SK-N-SH treated with all-trans-retinoic acid at 6 μM for 48 hours (cell line): ENCODE measurements around the gene BRI3BP.

ENCODE experiments used
- ARNTL ChIP-seq: fragments of 450-650 bp; formaldehyde crosslinking; IDR thresholded peaks from 2 replicates; pipeline ENCODE4 v1.5.0; 2020; ENCODE audit warnings: low read depth, mild to moderate bottlenecking, moderate library complexity, borderline replicate concordance
- CREB5 ChIP-seq: fragments of 250-450 bp; sonication (Bioruptor Pico); IDR thresholded peaks from 2 replicates; pipeline ENCODE4 v1.5.1; 2020; ENCODE audit warnings: low read depth, mild to moderate bottlenecking, moderate library complexity
- CSDC2 ChIP-seq: fragments of 250-450 bp; sonication (Bioruptor Pico); IDR thresholded peaks from 2 replicates; pipeline ENCODE4 v1.5.0; 2020; ENCODE audit warnings: mild to moderate bottlenecking, moderate library complexity
- ISL1 ChIP-seq: fragments of 250-450 bp; sonication (Bioruptor Pico); IDR thresholded peaks from 2 replicates; pipeline ENCODE4 v2.1.2; 2022; ENCODE audit warnings: mild to moderate bottlenecking, moderate library complexity
- OSR1 ChIP-seq: fragments of 250-450 bp; sonication (Bioruptor Pico); IDR thresholded peaks from 2 replicates; pipeline ENCODE4 v1.8.0; 2022; ENCODE audit warnings: moderate library complexity, mild to moderate bottlenecking, inconsistent platforms
- SNAI2 ChIP-seq: fragments of 250-450 bp; sonication (Bioruptor Pico); IDR thresholded peaks from 2 replicates; pipeline ENCODE4 v1.5.0; 2020; ENCODE audit warnings: mild to moderate bottlenecking, moderate library complexity
- TCF4 ChIP-seq: fragments of 250-450 bp; sonication (Bioruptor Pico); IDR thresholded peaks from 2 replicates; pipeline ENCODE4 v1.8.0; 2021; ENCODE audit warnings: mild to moderate bottlenecking, moderate library complexity, borderline replicate concordance
- ZC3H10 ChIP-seq: fragments of 250-450 bp; sonication (Bioruptor Pico); IDR thresholded peaks from 2 replicates; pipeline ENCODE4 v1.5.1; 2021; ENCODE audit warnings: mild to moderate bottlenecking, moderate library complexity
- ZFP3 ChIP-seq: fragments of 250-450 bp; sonication (Bioruptor Pico); IDR thresholded peaks from 2 replicates; pipeline ENCODE4 v1.5.0; 2020; ENCODE audit warnings: mild to moderate bottlenecking, moderate library complexity
- ZFP30 ChIP-seq: fragments of 450-650 bp; formaldehyde crosslinking; IDR thresholded peaks from 2 replicates; pipeline ENCODE4 v1.5.0; 2022; ENCODE audit warnings: mild to moderate bottlenecking, moderate library complexity
- ZNF565 ChIP-seq: fragments of 450-650 bp; formaldehyde crosslinking; conservative IDR thresholded peaks from 2 replicates; pipeline ENCODE4 v1.5.0; 2020; ENCODE audit warnings: low read depth, mild to moderate bottlenecking, moderate library complexity
- TF ChIP-seq, protein P1 (sequence below): fragments of 250-450 bp; sonication (Bioruptor Pico); IDR thresholded peaks from 2 replicates; pipeline ENCODE4 v1.8.0; 2020; ENCODE audit warnings: mild to moderate bottlenecking, moderate library complexity, borderline replicate concordance
- TF ChIP-seq, protein P2 (sequence below): fragments of 250-450 bp; sonication (Bioruptor Pico); IDR thresholded peaks from 2 replicates; pipeline ENCODE4 v1.5.0; 2020; ENCODE audit warnings: mild to moderate bottlenecking, moderate library complexity
- TF ChIP-seq, protein P3 (sequence below): fragments of 250-450 bp; sonication (Bioruptor Pico); IDR thresholded peaks from 2 replicates; pipeline ENCODE4 v1.5.1; 2021; ENCODE audit warnings: mild to moderate bottlenecking, moderate library complexity

- TF ChIP-seq TCF4 (CRISPR knock-in tag) (no peak), ZNF565 (no peak), SNAI2 (CRISPR knock-in tag) (no peak), ARNTL (CRISPR knock-in tag) (no peak), OSR1 (CRISPR knock-in tag) (no peak), ZC3H10 (CRISPR knock-in tag) (no peak), ZFP30 (CRISPR knock-in tag) (no peak), CREB5 (CRISPR knock-in tag) (no peak), ISL1 (CRISPR knock-in tag) (no peak), CSDC2 (no peak), ZFP3 (CRISPR knock-in tag) (no peak)
- TF ChIP-seq, protein P1, sequence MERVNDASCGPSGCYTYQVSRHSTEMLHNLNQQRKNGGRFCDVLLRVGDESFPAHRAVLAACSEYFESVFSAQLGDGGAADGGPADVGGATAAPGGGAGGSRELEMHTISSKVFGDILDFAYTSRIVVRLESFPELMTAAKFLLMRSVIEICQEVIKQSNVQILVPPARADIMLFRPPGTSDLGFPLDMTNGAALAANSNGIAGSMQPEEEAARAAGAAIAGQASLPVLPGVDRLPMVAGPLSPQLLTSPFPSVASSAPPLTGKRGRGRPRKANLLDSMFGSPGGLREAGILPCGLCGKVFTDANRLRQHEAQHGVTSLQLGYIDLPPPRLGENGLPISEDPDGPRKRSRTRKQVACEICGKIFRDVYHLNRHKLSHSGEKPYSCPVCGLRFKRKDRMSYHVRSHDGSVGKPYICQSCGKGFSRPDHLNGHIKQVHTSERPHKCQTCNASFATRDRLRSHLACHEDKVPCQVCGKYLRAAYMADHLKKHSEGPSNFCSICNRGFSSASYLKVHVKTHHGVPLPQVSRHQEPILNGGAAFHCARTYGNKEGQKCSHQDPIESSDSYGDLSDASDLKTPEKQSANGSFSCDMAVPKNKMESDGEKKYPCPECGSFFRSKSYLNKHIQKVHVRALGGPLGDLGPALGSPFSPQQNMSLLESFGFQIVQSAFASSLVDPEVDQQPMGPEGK (CRISPR knock-in tag), result no peak
- TF ChIP-seq, protein P2, sequence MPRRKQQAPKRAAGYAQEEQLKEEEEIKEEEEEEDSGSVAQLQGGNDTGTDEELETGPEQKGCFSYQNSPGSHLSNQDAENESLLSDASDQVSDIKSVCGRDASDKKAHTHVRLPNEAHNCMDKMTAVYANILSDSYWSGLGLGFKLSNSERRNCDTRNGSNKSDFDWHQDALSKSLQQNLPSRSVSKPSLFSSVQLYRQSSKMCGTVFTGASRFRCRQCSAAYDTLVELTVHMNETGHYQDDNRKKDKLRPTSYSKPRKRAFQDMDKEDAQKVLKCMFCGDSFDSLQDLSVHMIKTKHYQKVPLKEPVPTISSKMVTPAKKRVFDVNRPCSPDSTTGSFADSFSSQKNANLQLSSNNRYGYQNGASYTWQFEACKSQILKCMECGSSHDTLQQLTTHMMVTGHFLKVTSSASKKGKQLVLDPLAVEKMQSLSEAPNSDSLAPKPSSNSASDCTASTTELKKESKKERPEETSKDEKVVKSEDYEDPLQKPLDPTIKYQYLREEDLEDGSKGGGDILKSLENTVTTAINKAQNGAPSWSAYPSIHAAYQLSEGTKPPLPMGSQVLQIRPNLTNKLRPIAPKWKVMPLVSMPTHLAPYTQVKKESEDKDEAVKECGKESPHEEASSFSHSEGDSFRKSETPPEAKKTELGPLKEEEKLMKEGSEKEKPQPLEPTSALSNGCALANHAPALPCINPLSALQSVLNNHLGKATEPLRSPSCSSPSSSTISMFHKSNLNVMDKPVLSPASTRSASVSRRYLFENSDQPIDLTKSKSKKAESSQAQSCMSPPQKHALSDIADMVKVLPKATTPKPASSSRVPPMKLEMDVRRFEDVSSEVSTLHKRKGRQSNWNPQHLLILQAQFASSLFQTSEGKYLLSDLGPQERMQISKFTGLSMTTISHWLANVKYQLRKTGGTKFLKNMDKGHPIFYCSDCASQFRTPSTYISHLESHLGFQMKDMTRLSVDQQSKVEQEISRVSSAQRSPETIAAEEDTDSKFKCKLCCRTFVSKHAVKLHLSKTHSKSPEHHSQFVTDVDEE (CRISPR knock-in tag), result no peak
- TF ChIP-seq, protein P3, sequence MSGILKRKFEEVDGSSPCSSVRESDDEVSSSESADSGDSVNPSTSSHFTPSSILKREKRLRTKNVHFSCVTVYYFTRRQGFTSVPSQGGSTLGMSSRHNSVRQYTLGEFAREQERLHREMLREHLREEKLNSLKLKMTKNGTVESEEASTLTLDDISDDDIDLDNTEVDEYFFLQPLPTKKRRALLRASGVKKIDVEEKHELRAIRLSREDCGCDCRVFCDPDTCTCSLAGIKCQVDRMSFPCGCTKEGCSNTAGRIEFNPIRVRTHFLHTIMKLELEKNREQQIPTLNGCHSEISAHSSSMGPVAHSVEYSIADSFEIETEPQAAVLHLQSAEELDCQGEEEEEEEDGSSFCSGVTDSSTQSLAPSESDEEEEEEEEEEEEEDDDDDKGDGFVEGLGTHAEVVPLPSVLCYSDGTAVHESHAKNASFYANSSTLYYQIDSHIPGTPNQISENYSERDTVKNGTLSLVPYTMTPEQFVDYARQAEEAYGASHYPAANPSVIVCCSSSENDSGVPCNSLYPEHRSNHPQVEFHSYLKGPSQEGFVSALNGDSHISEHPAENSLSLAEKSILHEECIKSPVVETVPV, result no peak
Measured at GRCh38 chr12:125004621-125005020, 11.2 kb downstream of the BRI3BP start.
